Esophagus squamous epithelium (tissue), 4 donors: ENCODE results near the gene LIME1.

ENCODE experiments used
- CTCF ChIP-seq, 6 experiments: fragments of 450-650 bp in 4 of 6; fragments of 200-600 bp in 2 of 6; sonication (generic) in 2 of 6; IDR thresholded peaks; one replicate each; pipeline ENCODE4 v1.5.1; 2016 to 2019; ENCODE audit warnings: antibody characterized with exemption in 6 of 6, mild to moderate bottlenecking in 4 of 6, moderate library complexity in 4 of 6
- POLR2A ChIP-seq, 4 donors: fragments of 450-650 bp; IDR thresholded peaks; one replicate each; pipeline ENCODE4 v1.6.1; 2017; ENCODE audit warnings: antibody characterized with exemption in 4 of 4, mild to moderate bottlenecking in 4 of 4, moderate library complexity in 3 of 4

GRCh38 chr20:63695424-63696305, 40.8 kb upstream of the LIME1 start:
- TF ChIP-seq CTCF (IDR thresholded peaks at IDR 0.05): no peak
- TF ChIP-seq POLR2A (IDR thresholded peaks at IDR 0.05): no peak
